DOHH2 (cell line): ENCODE results near the gene MROH7.

Experiments used
- CTCF ChIP-seq: fragments of 200-600 bp; sonication (generic); IDR thresholded peaks from one replicate; pipeline ENCODE4 v1.5.1; 2014; ENCODE audit warnings: antibody characterized with exemption, mild to moderate bottlenecking, low read depth, low read length; ENCODE audit not compliant: poor library complexity, severe bottlenecking
- EZH2phosphoT487 ChIP-seq: fragments of 200-600 bp; sonication (generic); IDR thresholded peaks from 2 replicates; pipeline ENCODE4 v1.6.1; 2017; ENCODE audit warnings: borderline replicate concordance, mild to moderate bottlenecking, antibody characterized with exemption, low read length, moderate library complexity, mixed read lengths

GRCh38 chr1:54683453-54683852 is 41.9 kb downstream of the MROH7 start:
- TF ChIP-seq CTCF (no peak), EZH2phosphoT487 (no peak)
